Cardiac muscle cell (in vitro differentiated cells and primary cell): Measurements from ENCODE around the gene DUOX1. TPM values are rescaled to one million over a fixed set of nuclear protein-coding genes. Genes with fewer than 3 reads are reported as not detected.

Source experiments
- DNase-seq, 2 donors: peaks; one replicate each; pipeline versions ENCODE4 v3.0.0 to v3.0.0-alpha.2; 2010 to 2017; ENCODE audit warnings: low read depth in 1 of 2, low spot score in 1 of 2
- H3K27ac ChIP-seq: fragments of 200-600 bp; sonication (generic); 2 replicates; pipeline ENCODE4 v1.5.1; 2016
- H3K27me3 ChIP-seq: fragments of 200-600 bp; sonication (generic); 2 replicates; pipeline ENCODE4 v1.6.0; 2016; ENCODE audit warnings: control low read depth
- H3K36me3 ChIP-seq: fragments of 200-600 bp; sonication (generic); 2 replicates; pipeline ENCODE4 v1.5.1; 2016; ENCODE audit warnings: control low read depth
- H3K4me1 ChIP-seq: fragments of 200-600 bp; sonication (generic); 2 replicates; pipeline ENCODE4 v1.8.1; 2017; ENCODE audit warnings: low read depth, mild to moderate bottlenecking, mixed run types
- H3K4me3 ChIP-seq: fragments of 200-600 bp; sonication (generic); 2 replicates; pipeline ENCODE4 v1.5.1; 2016; ENCODE audit warnings: mild to moderate bottlenecking
- H3K9me3 ChIP-seq: fragments of 200-600 bp; sonication (generic); 2 replicates; pipeline ENCODE4 v1.5.1; 2017; ENCODE audit warnings: low read depth, mild to moderate bottlenecking, control low read depth
- CTCF ChIP-seq: IDR thresholded peaks from 2 replicates; pipeline ENCODE4 v1.5.1; 2012; ENCODE audit warnings: low read depth, mild to moderate bottlenecking, low read length
- polyA plus RNA-seq: library from polyadenylated mRNA; unstranded; fragments of >200 nt; fragmentation: Nextera tagmentation; extraction: Ambion mirVana; gene quantifications from 2 replicates; pipeline ENCODE4 v1.2.1, GENCODE V29; 2016
- total RNA-seq: library from RNA; depleted of rRNA; stranded (reverse); fragments of >200 nt; gene quantifications from 2 replicates; pipeline ENCODE4 v1.2.3, GENCODE V29; 2016

The DUOX1 gene
- total and polyA plus RNA-seq, 2 experiments from 2014 or later, result 0.45 to 6.2 TPM

- H3K4me1 ChIP-seq, result no peaks in the 10 kb centered on the region
- H3K4me3 ChIP-seq, result no peak overlapping the region
- H3K27ac ChIP-seq, result no peak overlapping the region
- TF ChIP-seq CTCF, result no peak
- no peaks in the 10 kb centered on the region for H3K36me3 ChIP-seq
- no peaks in the 10 kb centered on the region for H3K9me3 ChIP-seq
- no peak for DNase-seq
- no peaks in the 10 kb centered on the region for H3K27me3 ChIP-seq
These were observed 35.1 kb downstream of the DUOX1 start for GRCh38 chr15:45164914-45165313.

GRCh38 chr15:45165536-45165935 is 35.7 kb downstream of the DUOX1 start:
- H3K27me3 ChIP-seq, result no peaks in the 10 kb centered on the region
- no peak overlapping the region for H3K27ac ChIP-seq
- no peaks in the 10 kb centered on the region for H3K9me3 ChIP-seq
- DNase-seq, result no peak
- H3K4me3 ChIP-seq, result no peak overlapping the region
- no peak for TF ChIP-seq CTCF
- H3K4me1 ChIP-seq, result no peaks in the 10 kb centered on the region
- H3K36me3 ChIP-seq, result no peaks in the 10 kb centered on the region

GRCh38 chr15:45166834-45167630 is 37.2 kb downstream of the DUOX1 start:
- H3K4me1 ChIP-seq, result no peaks in the 10 kb centered on the region
- peak; percentile 71 for TF ChIP-seq CTCF
- H3K9me3 ChIP-seq, result no peaks in the 10 kb centered on the region
- peak overlapping the region; percentile 93 for H3K27ac ChIP-seq
- H3K4me3 ChIP-seq, result peak overlapping the region; percentile 43
- no peaks in the 10 kb centered on the region for H3K27me3 ChIP-seq
- DNase-seq, result peak; percentile 84 to 91
- H3K36me3 ChIP-seq, result no peaks in the 10 kb centered on the region

- Histone ChIP-seq H3K4me3 (peak overlapping the region; percentile 43), H3K4me1 (no peaks in the 10 kb centered on the region), H3K27ac (peak overlapping the region; percentile 93), H3K36me3 (no peaks in the 10 kb centered on the region), H3K9me3 (no peaks in the 10 kb centered on the region), H3K27me3 (no peaks in the 10 kb centered on the region)
- no peak for TF ChIP-seq CTCF
- no peak for DNase-seq
These were observed 37.9 kb downstream of the DUOX1 start for GRCh38 chr15:45167631-45168205.

GRCh38 chr15:45168286-45168685 is 38.5 kb downstream of the DUOX1 start:
- no peak overlapping the region for H3K27ac ChIP-seq
- no peaks in the 10 kb centered on the region for H3K27me3 ChIP-seq
- H3K4me1 ChIP-seq, result no peaks in the 10 kb centered on the region
- no peaks in the 10 kb centered on the region for H3K36me3 ChIP-seq
- H3K4me3 ChIP-seq, result no peak overlapping the region
- TF ChIP-seq CTCF, result no peak
- DNase-seq, result no peak
- no peaks in the 10 kb centered on the region for H3K9me3 ChIP-seq
